Panc1 (cell line): ENCODE measurements around the gene SPATA20. TPM values are rescaled to one million over a fixed set of nuclear protein-coding genes. Genes with fewer than 3 reads are reported as not detected.

Experiments
- ATAC-seq: fragments of 200-7000 bp; cut with Tn5 transposase; 2 replicates; pipeline ENCODE4 v1.9.1; 2020; ENCODE audit warnings: mild to moderate bottlenecking, moderate library complexity
- BruUV-seq: library from RNA; stranded (reverse); fragments of 400-500 nt; replicated peaks from 2 replicates; lab custom pipeline; 2021; lab: Mats Ljungman, UMichigan
- CTCF ChIA-PET: fragments of 300-600 bp; sonication (Branson Sonifier 250); formaldehyde crosslinking; loops from one replicate; lab custom pipeline; 2022; ENCODE audit warnings: antibody characterized with exemption; lab: Charles Lee
- POLR2A ChIA-PET: fragments of 300-600 bp; sonication (Branson Sonifier 250); formaldehyde crosslinking; loops from one replicate; lab custom pipeline; 2022; ENCODE audit warnings: antibody characterized with exemption; lab: Charles Lee
- DNase-seq: peaks from one replicate; pipeline ENCODE4 v3.0.0-alpha.2; 2010; ENCODE audit warnings: low read depth, low spot score
- H3K27ac ChIP-seq: 2 replicates; pipeline ENCODE4 v1.5.1; 2011; ENCODE audit warnings: mild to moderate bottlenecking, low read length, inconsistent platforms
- H3K27me3 ChIP-seq: fragments of 200-500 bp; sonication (Bioruptor generic); 2 replicates; pipeline ENCODE4 v1.6.0; 2014; ENCODE audit warnings: low read length, inconsistent platforms; ENCODE audit not compliant: control insufficient read depth, insufficient read depth
- H3K36me3 ChIP-seq: fragments of 200-500 bp; sonication (Bioruptor generic); 2 replicates; pipeline ENCODE4 v1.5.1; 2014; ENCODE audit warnings: inconsistent platforms, mild to moderate bottlenecking, low read length, moderate library complexity; ENCODE audit not compliant: control insufficient read depth, insufficient read depth
- H3K4me1 ChIP-seq: 2 replicates; pipeline ENCODE4 v1.5.1; 2011; ENCODE audit warnings: inconsistent platforms, mild to moderate bottlenecking, low read length, moderate library complexity; ENCODE audit not compliant: control insufficient read depth, insufficient read depth
- H3K4me3 ChIP-seq, 2 experiments: 2 replicates each; pipeline ENCODE4 v1.5.1; 2011 to 2012; ENCODE audit warnings: low read depth in 2 of 2, low read length in 2 of 2, mild to moderate bottlenecking in 2 of 2, inconsistent platforms in 1 of 2, moderate library complexity in 1 of 2
- H3K9me3 ChIP-seq: fragments of 200-500 bp; sonication (Bioruptor generic); 2 replicates; pipeline ENCODE4 v1.5.1; 2014; ENCODE audit warnings: low read depth, mild to moderate bottlenecking, inconsistent platforms, low read length, moderate library complexity; ENCODE audit not compliant: control insufficient read depth, insufficient read depth
- CTCF ChIP-seq: fragments of 450-650 bp; IDR thresholded peaks from 2 replicates; pipeline ENCODE4 v1.5.1; 2017; ENCODE audit warnings: mild to moderate bottlenecking
- POLR2AphosphoS5 ChIP-seq: IDR thresholded peaks from 2 replicates; pipeline ENCODE4 v1.6.1; 2012; ENCODE audit warnings: mild to moderate bottlenecking, low read depth, low read length, moderate library complexity
- SIN3A ChIP-seq: IDR thresholded peaks from 2 replicates; pipeline ENCODE4 v1.6.1; 2012; ENCODE audit warnings: low read depth, mild to moderate bottlenecking, low read length, moderate library complexity, borderline replicate concordance; ENCODE audit not compliant: insufficient read depth
- TCF7L2 ChIP-seq: IDR thresholded peaks from 2 replicates; pipeline ENCODE4 v1.6.1; 2011; ENCODE audit warnings: mild to moderate bottlenecking, low read depth, low read length, inconsistent platforms
- in situ Hi-C: cut with HindIII; loops from 2 replicates; pipeline ENCODE4 v1.10.0; 2016; ENCODE audit warnings: low sequenced_read_pairs, low pct_unique_long_range_greater_than_20kb
- intact Hi-C: fragments of 100-400 bp; cut with micrococcal nuclease; formaldehyde crosslinking; loops from one replicate; pipeline ENCODE4 v1.10.0; 2022; ENCODE audit not compliant: unreplicated experiment
- total RNA-seq: library from RNA; stranded (reverse); gene quantifications from one replicate; pipeline ENCODE4 v1.2.1, GENCODE V29; 2021; ENCODE audit not compliant: unreplicated experiment
- TF ChIP-seq, protein P1 (sequence below), 2 experiments: IDR thresholded peaks; 2 replicates each; pipeline ENCODE4 v1.6.1; 2011 to 2012; ENCODE audit warnings: low read depth in 2 of 2, control low read depth in 1 of 2, low read length in 1 of 2, mild to moderate bottlenecking in 1 of 2, moderate library complexity in 1 of 2; ENCODE audit not compliant: insufficient read depth in 1 of 2

SPATA20 gene
- total RNA-seq, 1 experiment from 2014 or later, result 82.2 TPM

DNA sequence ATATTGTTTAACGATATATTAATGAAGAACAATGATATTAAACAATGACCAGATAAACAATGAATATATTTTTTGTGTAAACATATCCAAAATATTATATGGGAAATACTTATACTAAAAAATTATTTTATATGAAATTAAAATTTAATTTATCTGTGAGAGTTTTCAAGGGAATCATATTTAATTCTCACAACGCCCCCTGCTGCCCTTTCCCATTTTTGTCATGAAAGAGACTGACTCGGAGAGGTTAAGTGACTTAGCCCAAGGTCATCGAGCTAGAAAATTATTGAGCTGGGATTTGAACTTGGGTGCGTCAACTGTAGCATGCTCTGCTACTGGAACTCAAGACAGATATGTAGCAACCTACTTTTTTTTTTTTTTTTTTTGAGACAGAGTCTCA, 45.9 kb upstream of the SPATA20 start:
- Histone ChIP-seq H3K27me3 (no peaks in the 10 kb centered on the region), H3K9me3 (no peaks in the 10 kb centered on the region), H3K4me1 (no peaks in the 10 kb centered on the region), H3K27ac (no peak overlapping the region), H3K36me3 (no peaks in the 10 kb centered on the region), H3K4me3 (no peak overlapping the region)
- no TSS peak for BruUV-seq
- TF ChIP-seq SIN3A (no peak), CTCF (peak; percentile 79), POLR2AphosphoS5 (no peak)
- intact Hi-C loops (no loop called here), in situ Hi-C loops (no loop called here)
- DNase-seq, result no peak
- ATAC-seq, result no peak
- ChIA-PET POLR2A (interaction anchor here (0.6 kb wide), 1 partner anchor 351 kb away, joined by 4 read pairs; no protein-coding TSS in a partner anchor), CTCF (interaction anchor here (0.6 to 1.5 kb wide), 4 partner anchors 17 to 66 kb away, joined by 3 to 8 read pairs (median 6); no protein-coding TSS in a partner anchor)

- Histone ChIP-seq H3K27me3 (no peaks in the 10 kb centered on the region), H3K27ac (no peak overlapping the region), H3K4me1 (no peaks in the 10 kb centered on the region), H3K9me3 (no peaks in the 10 kb centered on the region), H3K4me3 (no peak overlapping the region), H3K36me3 (no peaks in the 10 kb centered on the region)
- no TSS peak for BruUV-seq
- ChIA-PET POLR2A (no interaction called here), CTCF (no interaction called here)
- DNase-seq, result no peak
- intact Hi-C loops (no loop called here), in situ Hi-C loops (no loop called here)
- TF ChIP-seq TCF7L2, result no peak
- TF ChIP-seq CTCF, result no peak
- no peak for TF ChIP-seq SIN3A
- TF ChIP-seq, protein P1, sequence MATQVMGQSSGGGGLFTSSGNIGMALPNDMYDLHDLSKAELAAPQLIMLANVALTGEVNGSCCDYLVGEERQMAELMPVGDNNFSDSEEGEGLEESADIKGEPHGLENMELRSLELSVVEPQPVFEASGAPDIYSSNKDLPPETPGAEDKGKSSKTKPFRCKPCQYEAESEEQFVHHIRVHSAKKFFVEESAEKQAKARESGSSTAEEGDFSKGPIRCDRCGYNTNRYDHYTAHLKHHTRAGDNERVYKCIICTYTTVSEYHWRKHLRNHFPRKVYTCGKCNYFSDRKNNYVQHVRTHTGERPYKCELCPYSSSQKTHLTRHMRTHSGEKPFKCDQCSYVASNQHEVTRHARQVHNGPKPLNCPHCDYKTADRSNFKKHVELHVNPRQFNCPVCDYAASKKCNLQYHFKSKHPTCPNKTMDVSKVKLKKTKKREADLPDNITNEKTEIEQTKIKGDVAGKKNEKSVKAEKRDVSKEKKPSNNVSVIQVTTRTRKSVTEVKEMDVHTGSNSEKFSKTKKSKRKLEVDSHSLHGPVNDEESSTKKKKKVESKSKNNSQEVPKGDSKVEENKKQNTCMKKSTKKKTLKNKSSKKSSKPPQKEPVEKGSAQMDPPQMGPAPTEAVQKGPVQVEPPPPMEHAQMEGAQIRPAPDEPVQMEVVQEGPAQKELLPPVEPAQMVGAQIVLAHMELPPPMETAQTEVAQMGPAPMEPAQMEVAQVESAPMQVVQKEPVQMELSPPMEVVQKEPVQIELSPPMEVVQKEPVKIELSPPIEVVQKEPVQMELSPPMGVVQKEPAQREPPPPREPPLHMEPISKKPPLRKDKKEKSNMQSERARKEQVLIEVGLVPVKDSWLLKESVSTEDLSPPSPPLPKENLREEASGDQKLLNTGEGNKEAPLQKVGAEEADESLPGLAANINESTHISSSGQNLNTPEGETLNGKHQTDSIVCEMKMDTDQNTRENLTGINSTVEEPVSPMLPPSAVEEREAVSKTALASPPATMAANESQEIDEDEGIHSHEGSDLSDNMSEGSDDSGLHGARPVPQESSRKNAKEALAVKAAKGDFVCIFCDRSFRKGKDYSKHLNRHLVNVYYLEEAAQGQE (IDR thresholded peaks at IDR 0.05; ENCODE audit: insufficient read depth in 1 of 2, low read depth in 2 of 2, low read length in 1 of 2), result no peak
- no peak for TF ChIP-seq POLR2AphosphoS5
- ATAC-seq, result peak; percentile 26; the same call in 1 of the 2 replicates
Measured at GRCh38 chr17:50502301-50502990, 44.5 kb upstream of the SPATA20 start.
